GM12864 (cell line): Measurements from ENCODE around the gene TUT7.
"Not testable (repeated sequence)": the region's sequence is repeated elsewhere in the genome, so short reads cannot be mapped to it uniquely, and the experiment has no call there.

Experiments used
- DNase-seq: peaks from one replicate; pipeline ENCODE4 v3.0.0-alpha.2; 2011; ENCODE audit warnings: low read depth
- H3K4me3 ChIP-seq: 2 replicates; pipeline ENCODE4 v1.5.1; 2011; ENCODE audit warnings: mild to moderate bottlenecking, low read depth, low read length, control low read depth
- TF ChIP-seq, protein P1 (sequence below): IDR thresholded peaks from 2 replicates; pipeline ENCODE4 v1.5.1; 2011; ENCODE audit warnings: low read depth, mild to moderate bottlenecking, moderate library complexity, low read length, control low read depth, inconsistent platforms; ENCODE audit errors: missing control alignments

Gene TUT7, protein sequence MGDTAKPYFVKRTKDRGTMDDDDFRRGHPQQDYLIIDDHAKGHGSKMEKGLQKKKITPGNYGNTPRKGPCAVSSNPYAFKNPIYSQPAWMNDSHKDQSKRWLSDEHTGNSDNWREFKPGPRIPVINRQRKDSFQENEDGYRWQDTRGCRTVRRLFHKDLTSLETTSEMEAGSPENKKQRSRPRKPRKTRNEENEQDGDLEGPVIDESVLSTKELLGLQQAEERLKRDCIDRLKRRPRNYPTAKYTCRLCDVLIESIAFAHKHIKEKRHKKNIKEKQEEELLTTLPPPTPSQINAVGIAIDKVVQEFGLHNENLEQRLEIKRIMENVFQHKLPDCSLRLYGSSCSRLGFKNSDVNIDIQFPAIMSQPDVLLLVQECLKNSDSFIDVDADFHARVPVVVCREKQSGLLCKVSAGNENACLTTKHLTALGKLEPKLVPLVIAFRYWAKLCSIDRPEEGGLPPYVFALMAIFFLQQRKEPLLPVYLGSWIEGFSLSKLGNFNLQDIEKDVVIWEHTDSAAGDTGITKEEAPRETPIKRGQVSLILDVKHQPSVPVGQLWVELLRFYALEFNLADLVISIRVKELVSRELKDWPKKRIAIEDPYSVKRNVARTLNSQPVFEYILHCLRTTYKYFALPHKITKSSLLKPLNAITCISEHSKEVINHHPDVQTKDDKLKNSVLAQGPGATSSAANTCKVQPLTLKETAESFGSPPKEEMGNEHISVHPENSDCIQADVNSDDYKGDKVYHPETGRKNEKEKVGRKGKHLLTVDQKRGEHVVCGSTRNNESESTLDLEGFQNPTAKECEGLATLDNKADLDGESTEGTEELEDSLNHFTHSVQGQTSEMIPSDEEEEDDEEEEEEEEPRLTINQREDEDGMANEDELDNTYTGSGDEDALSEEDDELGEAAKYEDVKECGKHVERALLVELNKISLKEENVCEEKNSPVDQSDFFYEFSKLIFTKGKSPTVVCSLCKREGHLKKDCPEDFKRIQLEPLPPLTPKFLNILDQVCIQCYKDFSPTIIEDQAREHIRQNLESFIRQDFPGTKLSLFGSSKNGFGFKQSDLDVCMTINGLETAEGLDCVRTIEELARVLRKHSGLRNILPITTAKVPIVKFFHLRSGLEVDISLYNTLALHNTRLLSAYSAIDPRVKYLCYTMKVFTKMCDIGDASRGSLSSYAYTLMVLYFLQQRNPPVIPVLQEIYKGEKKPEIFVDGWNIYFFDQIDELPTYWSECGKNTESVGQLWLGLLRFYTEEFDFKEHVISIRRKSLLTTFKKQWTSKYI (N-terminal part only)

DNA sequence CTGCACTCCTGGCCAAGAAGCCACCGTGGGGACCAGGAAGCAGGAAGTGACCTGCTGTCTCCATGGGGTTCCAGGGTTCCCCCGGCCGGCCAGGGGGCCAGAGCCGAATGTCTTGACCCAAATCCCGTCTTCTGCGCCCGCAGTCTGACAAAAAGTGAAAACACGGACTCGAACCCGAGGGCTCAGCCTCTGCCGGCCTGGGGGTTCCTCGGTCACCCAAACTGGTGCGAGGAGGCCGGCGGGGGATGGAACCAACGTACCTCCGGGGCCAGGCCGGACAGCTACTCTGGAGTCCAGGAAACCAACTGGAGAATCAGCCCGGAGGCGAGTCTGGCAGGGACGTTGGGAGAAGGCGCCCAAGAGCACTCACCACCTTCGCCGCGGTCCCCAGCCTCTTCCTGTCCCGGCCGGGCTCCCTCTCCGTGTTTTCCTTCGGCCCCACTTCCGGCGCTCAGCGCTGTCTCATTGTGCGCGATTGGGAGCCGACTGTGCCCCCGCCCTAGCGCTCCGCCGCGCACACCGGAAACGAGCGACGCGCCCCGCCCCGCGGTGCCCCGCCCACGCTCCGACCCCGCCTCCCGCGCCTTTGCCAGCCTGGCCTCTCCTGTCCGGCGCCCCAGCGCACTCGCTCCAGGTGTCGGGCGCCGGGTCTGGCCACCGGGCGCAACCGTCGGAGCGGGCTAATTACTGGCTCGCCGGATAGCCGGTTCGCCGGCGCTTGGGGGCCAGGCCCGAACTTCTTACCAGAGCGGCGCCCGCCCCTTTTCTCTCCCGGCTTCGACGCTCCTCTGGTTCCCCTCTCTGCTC, at the start of gene TUT7:
Gene TUT7 (minus strand): TSS at position 400 of the 807 bp plus-strand sequence. CDS start 1,211 bp downstream, outside the sequence.
- peak within 1 kb of the TSS; percentile 93 for H3K4me3 ChIP-seq
- DNase-seq, result peak; percentile 78
- TF ChIP-seq, protein P1, sequence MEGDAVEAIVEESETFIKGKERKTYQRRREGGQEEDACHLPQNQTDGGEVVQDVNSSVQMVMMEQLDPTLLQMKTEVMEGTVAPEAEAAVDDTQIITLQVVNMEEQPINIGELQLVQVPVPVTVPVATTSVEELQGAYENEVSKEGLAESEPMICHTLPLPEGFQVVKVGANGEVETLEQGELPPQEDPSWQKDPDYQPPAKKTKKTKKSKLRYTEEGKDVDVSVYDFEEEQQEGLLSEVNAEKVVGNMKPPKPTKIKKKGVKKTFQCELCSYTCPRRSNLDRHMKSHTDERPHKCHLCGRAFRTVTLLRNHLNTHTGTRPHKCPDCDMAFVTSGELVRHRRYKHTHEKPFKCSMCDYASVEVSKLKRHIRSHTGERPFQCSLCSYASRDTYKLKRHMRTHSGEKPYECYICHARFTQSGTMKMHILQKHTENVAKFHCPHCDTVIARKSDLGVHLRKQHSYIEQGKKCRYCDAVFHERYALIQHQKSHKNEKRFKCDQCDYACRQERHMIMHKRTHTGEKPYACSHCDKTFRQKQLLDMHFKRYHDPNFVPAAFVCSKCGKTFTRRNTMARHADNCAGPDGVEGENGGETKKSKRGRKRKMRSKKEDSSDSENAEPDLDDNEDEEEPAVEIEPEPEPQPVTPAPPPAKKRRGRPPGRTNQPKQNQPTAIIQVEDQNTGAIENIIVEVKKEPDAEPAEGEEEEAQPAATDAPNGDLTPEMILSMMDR, result no peak

DNA sequence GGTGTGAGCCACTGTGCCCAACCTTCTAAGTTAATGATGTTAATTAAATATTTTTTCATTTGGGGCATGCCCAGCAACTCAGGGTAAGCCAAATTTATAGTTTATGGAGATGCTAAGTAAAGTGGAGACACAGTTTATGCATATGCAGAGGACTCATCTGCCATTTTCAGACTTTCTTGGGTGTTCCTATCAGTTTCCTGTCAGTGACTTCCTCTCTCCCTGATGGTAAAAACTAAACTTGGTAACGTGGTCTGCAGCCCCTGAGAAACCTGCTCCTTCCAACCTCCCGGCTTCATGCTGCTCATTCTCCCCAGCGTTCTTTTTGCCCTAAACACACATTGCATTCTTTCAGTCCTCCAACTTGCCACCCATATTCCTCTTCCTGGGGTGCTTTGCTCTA, 48.4 kb upstream of the TUT7 start:
- no peak for DNase-seq
- TF ChIP-seq, protein P1, result no peak
- no peak overlapping the region for H3K4me3 ChIP-seq

DNA sequence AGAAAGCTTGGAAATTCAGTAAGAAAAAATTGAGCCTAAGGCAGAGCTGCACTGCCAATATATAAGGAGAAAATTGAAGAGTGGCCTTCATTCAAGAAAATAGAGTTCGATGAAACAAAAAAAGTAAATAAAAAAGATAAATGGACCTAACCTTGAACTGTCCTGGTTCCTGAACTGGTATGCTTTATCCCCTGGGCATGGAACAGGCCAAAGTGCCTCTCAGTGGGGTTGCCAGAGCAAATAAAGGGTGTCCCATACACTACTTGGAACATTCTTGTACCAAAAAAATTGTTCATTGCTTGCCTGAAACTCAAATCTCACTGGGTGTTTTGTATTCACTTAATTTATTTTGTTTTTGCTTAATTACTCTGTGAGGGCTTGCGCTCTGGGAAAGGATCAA, 42.2 kb upstream of the TUT7 start:
- TF ChIP-seq, protein P1, result no peak
- no peak overlapping the region for H3K4me3 ChIP-seq
- DNase-seq, result no peak

DNA sequence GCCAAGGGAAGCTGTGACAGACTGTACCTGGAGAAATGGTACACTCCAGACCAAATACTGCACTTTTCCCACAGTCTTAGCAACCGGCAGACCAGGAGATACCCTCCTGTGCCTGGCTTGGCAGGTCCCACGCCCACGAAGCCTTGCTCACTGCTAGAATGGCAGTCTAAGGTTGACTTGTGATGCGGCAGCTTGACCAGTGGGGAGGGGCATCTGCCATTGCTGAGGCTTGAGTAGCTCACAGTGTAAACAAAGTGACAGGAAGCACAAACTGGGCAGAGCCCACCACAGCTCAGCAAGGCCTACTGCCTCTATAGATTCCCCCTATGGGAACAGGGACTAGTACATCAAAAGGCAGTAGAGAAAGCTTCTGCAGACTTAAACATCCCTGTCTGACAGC, 36.0 kb upstream of the TUT7 start:
- not testable (repeated sequence) for DNase-seq, H3K4me3 ChIP-seq

DNA sequence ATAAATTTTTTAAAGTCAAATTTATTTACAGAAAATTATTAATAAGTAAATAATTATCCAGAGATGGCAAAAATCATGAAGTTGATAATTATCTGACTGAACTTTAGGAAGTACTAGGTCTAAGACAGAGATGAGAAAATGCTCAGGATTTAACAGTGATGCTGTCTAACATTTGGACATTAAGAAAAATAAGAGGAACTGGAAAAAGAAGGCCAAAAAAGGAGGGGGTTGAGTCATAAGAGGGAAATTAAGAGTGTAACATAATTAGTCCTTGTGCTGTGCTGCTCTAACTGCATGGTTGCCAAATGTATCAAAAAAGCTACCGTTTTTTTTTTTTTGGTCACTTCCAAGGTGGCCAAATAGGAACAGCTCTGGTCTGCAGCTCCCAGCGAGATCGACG, 35.4 kb upstream of the TUT7 start:
- no peak for DNase-seq
- TF ChIP-seq, protein P1, result no peak
- H3K4me3 ChIP-seq, result no peak overlapping the region

DNA sequence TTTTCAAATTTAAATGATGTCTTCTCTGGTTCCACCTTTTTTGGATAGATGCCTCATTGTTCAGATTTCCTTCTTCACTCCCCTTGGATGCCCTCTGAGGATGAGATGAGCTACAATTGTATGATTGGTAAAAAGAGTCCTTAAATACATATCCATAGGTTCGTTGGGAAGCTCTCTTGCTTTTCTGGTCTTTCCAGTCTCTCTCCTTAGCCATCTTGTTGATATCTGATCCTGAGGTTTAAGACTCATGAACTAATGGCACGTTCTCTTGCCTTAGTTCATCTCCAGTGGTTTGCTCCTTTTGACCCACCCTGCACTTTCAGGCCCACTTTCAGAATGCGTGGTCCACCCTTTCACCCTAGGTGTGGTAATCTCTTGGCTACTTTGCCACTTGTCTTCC, 33.2 kb upstream of the TUT7 start:
- DNase-seq, result no peak
- TF ChIP-seq, protein P1, result no peak
- H3K4me3 ChIP-seq, result no peak overlapping the region

DNA sequence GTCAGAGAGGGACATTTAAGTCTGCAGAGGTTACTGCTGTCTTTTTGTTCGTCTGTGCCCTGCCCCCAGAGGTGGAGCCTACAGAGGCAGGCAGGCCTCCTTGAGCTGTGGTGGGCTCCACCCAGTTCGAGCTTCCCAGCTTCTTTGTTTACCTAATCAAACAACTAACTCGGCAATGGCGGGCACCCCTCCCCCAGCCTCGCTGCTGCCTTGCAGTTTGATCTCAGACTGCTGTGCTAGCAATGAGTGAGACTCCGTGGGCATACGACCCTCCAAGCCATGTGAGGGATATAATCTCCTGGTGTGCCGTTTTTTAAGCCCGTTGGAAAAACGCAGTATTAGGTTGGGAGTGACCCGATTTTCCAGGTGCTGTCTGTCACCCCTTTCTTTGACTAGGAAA, 28.8 kb upstream of the TUT7 start:
- not testable (repeated sequence) for DNase-seq, H3K4me3 ChIP-seq
